HG03066 (cell line): ENCODE results near the gene AHCY.
"Not testable (repeated sequence)": the region's sequence is repeated elsewhere in the genome, so short reads cannot be mapped to it uniquely, and the experiment has no call there.

Experiments
- ATAC-seq: cut with Tn5 transposase; IDR thresholded peaks from one replicate; pipeline ENCODE4 v1.9.1; 2021; ENCODE audit warnings: low read depth; ENCODE audit not compliant: unreplicated experiment

AHCY gene

DNA sequence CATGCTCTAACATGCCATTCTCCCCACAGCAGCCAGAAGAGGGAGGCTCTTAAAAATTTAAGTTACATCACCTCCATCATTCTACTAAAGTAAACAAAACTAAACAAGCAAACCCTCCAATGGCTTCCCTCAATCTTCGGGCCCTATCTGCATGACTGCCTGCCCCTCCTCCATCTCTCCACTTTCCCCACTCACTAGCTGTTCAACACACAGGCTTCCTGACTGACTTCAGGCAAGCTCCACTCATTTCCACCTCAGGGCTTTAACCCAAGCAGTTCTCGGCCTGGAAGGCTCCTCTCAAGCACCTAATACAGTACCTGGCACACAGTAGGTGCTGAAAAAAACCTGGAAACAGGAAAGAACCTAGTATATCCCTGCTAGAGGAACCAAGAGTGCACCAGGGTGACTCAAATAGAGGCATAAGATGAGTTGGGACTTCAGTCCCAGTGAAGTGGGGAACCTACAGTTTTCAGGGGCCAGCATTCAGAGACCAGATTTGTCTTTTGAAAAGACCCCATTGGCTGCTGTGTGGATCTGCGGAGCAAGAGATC, 2.8 kb downstream of the AHCY start:
- no peak for ATAC-seq

DNA sequence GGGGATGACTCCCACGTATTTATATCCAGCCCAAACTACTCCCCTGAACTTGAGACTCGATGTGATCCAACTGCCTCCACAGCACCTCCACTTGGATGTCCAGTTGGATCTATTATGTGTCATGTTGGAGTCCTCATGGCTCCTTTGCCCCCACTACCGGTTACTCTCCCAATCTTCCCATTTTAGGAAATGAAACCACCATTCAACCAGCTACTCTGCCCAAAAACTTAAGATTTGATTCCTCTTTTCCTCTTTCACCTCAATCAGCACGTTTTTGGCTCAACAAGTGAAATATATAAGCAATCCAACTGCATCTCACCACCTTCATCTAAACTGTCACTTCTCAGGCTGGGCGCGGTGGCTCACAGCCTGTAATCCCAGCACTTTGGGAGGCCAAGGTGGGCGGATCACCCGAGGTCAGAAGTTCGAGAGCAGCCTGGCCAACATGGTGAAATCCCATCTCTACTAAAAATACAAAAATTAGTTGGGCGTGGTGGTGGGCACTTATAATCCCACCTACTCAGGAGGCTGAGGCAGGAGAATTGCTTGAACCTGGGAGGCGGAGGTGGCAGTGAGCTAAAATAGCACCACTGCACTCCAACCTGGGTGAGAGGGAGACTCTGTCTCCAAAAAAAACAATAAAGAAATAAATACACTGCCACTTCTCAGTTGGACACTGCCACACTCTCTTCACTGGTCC, 3.4 kb downstream of the AHCY start:
- no peak for ATAC-seq

DNA sequence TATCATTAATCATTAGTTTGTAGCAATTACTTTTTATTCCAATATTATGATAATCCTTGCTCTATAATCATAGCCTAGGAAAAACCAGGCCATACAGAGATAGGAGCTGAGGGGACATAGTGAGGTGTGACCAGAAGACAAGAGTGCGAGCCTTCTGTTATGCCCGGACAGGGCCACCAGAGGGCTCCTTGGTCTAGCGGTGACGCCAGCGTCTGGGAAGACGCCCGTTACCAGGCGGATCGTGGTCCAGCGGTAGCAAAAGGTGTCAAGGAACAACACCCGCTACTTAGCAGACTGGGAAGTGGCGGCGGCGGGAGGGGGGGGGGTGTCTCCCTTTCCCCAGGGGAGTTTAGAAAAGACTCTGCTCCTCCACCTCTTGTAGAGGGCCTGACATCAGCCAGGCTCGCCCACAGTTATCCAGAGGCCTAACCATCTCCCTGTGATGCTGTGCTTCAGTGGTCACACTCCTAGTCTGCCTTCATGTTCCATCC, 4.8 kb downstream of the AHCY start:
- not testable (repeated sequence) for ATAC-seq

DNA sequence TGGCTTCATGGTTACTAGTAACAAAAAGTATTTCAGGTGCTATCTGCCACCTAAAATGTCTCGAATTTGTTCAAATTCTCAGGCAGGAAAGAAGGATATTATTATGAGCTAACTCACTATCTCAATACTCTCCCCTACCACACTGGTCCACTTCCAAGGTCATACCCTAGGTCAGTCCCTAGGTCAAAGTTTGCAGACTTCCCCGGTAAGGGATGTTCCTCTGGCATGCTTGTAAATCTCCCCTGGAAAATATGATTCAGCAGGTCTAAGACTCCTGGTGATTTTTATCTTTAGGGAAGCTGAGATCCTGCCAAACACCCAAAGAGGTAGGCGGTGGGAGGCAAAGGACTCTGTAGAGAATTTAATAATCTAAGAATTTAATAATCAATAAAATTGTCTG, 6.7 kb downstream of the AHCY start:
- no peak for ATAC-seq

DNA sequence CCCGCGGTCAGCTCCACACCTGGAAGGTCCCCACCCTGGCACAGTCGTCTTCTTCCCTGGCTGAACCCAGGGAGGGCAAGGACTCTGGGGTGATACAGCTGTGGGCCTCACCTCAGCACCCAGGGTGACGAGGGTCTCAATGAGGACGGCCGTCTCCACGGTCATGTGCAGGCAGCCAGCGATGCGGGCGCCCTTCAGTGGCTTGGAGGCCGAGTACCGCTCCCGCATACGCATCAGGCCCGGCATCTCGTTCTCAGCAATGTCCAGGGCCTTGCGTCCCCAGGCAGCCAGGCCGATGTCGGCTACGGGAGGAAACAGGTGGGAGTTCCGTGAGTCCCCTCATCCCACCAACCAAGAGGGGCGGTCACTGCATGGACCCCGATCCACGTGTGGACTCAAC, 7.9 kb downstream of the AHCY start:
- no peak for ATAC-seq

DNA sequence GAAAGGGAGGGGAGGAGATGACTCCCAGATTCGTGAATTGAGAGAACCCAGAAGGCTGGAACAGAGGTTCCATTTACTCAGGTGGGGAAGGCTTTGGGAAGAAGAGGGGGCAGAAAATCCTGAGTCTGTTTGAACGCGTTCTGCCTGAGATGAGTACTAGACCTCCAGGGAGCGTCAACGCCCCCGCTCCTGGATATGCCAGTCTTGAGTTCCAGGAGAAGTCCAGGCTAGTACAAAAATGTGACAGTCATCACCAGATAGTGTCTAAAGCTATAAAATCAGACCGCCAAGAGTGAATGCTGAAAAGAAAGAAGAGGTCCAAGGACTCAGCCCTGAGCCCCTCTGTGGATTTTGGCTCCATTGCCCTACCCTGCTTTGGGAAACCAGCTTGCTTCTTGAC, 8.6 kb downstream of the AHCY start:
- no peak for ATAC-seq

DNA sequence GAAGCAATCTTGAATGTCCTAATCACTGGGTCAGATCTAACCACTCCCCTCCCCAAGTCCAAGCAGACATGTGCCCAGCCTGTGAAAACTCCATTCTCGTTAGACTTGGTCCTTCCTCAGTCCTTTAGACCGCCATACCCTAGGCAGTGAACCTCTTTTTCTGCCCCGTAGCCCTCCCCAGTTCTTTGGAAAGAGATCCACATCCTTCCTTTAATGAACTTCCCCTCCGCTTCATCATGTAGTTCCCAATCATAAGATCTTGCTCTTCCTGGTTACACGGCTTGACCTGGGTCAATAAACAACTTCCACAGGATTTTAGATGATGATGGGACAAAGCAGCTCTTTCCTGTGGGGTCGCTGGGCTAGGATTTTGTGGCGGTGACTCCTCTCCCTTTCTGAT, 9.6 kb downstream of the AHCY start:
- no peak for ATAC-seq

DNA sequence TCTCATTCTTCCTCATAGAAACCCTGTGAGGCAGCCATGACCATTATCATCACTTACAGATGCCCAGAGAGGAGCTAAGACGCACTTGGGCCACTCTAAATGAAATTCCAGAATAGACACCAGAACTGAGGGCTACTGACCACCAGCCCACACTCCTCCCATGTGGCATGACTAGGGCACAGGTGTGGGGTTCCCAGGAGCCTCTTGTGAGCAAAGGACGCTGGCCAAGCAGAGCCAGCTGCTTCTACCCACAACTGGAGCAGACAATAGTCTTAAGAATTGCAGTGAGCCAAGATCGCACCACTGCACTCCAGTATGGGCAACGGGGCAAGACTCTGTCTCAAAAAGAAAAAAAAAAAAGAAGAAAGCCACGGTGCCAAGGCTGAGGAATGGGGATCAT, 10.0 kb downstream of the AHCY start:
- no peak for ATAC-seq

DNA sequence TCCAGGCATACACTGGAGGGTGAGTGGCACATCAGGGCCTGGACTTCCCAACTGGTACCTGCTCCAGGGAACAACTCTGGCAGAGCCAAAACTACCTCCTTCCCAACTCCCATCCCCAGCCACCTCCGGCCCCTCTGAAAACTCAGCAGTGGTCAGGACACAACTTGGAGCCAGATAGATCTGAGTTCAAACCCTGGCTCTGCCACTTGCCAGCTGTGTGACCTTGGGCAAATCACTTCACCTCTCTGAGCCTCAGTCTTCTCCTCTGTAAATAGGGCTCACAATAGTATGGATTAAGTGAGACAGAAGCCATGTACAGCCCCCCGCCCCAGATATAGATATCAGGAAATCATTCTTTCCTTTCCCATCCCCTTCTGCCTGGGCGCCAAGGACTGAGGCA, 10.7 kb downstream of the AHCY start:
- no peak for ATAC-seq

DNA sequence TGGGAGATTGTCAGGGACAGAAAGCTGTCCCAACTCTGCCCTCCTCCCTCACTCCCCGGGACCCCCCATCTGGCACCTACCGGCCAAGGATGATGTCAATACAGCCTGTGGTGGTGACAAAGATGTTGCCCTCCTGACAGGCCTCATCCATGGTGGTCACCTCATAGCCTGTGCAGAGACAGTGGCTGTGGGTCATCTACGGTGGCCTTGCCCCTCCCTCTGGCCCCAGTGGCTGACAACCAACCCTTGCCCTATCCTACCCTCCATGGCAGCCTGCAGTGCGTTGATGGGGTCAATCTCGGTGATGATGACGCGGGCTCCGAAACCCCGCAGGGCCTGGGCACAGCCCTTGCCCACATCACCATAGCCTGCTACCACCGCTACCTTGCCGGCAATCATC, 12.7 kb downstream of the AHCY start:
- no peak for ATAC-seq

DNA sequence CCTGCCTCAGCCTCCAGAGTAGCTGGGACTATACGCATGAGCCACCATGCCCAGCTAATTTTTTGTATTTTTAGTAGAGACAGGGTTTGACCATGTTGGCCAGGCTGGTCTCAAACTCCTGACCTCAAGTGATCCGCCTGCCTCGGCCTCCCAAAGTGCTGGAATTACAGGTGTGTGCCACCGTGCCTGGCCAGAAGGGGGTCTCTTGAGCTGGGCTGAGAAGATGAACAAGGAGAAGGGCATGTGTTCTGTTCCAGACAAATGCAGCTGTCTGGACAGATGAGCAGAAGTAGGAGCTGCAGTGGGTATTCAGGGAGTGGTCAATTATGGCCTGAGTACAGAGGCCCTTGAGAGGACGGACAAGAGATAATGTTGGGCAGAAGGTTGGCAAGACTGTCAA, 15.7 kb downstream of the AHCY start:
- ATAC-seq = not testable (repeated sequence)

DNA sequence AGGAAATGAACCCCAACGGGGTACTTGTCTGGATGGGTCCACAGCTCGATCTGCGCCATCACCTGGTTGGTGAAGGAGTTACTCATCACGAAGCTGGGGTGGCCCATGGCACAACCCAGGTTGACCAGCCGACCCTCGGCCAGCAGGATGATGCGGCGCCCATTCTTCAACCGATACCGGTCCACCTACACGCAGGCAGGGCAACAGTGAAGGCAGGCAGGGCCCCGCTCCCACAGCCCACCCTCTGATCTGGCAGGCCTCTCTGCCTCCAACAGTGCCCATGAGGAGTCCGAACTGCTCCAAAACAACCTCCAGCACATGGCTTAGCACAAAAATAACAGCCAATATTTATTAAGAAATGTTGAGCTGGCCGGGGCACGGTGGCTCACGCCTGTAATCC, 17.7 kb downstream of the AHCY start:
- no peak for ATAC-seq

DNA sequence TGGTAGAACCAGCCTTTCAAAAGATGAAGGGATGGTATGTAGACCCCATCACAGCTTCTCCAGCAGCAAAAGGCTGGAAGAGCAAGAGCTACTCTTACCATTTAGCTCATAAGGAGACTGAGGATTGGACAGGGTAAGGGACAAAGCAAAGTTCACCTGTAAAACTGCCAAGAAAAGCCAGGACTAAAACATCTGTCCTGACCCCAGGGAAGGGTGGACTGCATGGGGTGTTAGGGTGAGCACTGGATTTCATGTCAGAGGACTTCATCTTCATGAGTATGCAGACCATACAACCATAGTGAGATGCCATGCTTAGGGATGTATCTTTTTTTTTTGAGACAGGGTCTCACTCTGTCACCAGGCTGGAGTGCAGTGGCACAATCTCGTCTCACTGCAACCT, 19.3 kb downstream of the AHCY start:
- no peak for ATAC-seq

DNA sequence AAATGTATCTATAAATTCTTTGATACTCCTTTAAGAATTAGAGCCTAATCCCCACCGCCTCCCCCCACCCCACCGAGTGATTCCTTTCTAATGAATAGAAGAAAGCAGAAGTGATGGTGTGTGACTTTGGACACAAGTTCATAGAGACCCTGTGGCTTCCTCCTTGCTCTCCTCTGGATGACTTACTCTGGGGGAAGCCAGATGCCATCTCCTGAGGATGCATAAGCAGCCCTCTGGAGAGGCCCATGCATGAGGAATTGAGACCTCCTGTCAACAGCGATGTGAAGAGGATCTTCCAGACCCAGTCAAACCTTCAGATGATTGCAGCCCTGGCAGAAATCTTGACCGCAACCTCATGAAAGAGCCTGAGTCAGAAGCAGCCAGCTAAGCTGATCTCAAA, 21.1 kb downstream of the AHCY start:
- ATAC-seq = no peak

DNA sequence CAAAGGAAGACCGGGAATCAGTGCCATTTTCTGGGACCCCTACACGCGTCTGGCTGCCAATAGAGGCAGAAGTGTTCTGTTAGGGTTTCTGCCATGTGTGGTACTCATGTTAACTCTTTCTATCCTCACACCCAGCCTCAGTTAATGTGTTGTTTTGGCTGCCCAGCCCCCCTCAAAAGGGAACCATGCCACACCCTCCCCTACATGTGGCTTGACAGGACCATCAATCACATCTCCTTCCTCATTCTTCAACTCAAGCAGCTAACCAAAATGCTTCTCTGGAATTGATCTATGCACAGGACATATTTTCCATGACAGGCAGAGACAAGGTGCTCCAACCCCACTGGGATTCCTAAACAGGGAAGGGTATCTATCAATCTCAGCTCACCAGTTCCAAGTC, 22.0 kb downstream of the AHCY start:
- ATAC-seq = no peak

DNA sequence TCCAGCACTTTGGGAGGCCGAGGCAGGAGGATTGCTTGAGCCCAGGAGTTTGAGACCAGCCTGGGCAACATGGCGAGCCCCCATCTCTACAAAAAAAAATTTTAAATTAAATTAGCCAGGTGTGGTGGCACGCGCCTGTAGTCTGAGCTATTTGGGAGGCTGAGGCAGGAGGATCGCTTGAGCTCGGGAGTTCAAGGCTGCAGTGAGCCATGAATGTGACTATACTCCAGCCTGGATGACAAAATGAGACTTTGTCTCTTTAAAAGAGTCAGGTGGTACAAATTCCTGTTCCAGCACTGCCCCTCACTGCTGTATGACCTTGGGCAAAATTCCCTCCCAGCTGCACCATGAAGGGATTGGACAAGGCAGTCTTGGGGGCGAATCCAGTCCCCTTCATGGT, 28.5 kb downstream of the AHCY start:
- ATAC-seq = no peak

DNA sequence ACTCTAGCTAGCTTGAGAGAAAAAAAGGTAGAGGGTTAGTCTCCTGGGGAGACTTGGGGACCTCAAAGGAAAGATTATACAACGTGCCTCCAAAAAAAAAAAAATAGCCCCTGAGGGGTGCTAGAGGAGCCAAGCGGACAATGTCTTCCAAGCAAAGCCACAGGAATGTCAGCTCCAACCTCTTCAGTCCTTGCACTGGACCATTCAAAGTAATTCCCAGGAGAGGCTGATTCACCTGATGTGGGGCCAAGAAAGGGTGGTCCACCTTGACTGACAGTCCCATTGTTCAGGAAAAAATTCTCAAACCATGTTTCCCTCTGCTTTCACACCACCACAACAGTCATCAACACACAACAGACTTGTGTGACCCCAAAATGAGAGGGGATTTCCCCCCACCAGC, 31.2 kb downstream of the AHCY start:
- ATAC-seq = no peak

DNA sequence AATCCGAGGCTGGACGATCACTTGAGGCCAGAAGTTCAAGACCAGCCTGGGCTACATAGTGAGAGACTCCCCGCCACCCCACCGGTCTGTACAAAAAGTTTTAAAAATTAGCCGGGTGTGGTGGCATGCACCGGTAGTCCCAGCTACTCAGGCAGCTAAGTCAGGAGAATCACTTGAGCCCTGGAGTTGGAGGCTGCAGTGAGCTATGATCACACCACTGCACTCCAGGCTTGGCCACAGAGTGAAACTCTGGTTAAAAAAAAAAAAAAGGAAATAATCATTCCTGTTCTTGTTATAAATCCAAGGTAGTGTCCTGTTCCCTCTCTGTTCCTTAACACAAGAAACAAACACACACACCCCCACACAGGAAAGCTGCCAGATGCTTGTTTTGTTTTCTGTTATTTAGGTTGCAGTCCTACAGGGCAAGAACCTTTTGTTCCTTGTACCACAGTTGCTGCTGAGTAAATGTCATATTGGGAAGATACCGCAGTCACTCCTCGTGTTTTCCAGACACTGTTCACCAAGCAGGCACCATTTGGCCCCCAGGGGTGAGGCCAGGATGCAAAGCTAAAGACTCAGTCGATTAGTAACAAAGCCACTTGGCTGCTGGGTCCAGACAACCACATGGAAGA, 33.0 kb downstream of the AHCY start:
- no peak for ATAC-seq

DNA sequence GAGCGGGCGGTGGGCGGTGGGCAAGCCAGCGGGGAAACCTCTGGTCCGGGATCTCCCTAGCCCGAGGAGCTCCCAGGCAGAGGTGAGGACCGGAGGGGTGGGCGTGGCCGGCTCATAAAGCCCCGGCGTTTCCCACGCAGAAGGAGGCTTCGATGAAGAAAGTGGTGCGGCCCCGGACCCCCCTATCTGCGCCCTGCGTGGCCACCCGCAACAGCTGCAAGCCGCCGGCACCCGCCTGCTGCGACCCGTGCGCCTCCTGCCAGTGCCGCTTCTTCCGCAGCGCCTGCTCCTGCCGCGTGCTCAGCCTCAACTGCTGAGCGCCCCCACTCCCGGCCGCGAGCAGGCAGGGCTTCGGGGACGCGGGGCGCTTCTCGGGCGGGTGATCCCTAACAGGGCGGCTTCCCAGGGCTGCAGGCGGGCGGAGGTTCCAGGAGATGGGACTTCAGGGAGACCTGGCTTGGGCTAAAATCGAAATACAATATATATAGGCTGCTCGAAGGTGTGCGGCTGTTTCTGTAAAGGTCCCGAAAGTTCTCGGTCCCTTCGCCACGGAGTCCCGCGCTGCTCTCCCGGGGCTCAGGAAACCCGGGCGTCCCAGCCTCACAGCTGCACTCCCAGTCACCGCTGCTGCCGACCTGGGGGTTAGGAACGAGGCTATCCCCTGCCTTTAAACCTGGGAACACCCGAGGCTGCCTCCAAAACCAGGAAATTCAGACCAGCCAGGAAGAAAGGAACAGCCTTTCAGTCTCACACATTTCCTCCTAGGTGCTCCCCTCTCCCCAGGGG, 34.1 kb downstream of the AHCY start:
- no peak for ATAC-seq

DNA sequence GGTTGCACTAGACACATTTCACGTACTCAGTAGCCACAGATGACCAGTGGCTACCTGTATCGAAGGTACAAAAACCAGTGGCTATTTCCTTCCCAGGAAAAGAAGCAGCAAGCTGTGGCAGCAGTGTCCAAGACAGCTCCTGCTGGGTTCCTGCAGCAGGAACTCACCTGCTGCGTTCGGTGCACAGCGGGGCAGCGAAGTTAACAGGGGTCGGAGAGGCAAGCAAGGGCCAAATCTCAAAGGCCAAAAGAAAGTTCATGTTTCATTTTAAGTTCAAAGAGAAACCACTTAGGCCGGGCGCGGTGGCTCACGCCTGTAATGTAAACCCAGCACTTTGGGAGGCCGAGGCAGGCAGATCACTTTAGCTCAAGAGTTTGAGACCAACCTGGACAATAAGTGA, 35.0 kb downstream of the AHCY start:
- ATAC-seq = no peak

DNA sequence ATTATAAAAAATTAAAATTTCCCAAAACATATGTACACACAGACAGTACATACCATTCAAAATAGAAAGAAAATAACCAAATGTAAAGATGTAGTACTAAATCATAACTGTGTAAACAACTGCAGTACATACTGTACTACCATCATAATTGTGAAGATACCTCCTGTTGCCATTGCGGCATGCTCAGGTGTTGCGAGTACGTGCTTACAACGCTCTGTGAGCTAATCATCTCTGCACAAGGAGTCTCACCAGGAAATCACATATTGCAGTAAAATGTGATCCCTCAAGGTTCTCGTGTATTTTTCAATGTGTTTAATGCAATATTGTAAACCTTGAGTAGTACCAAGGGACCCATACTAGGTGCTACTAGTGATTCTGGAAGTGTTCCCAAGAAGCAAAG, 39.0 kb downstream of the AHCY start:
- no peak for ATAC-seq
